ENCODE results near the gene THAP5.

The THAP5 gene

DNA sequence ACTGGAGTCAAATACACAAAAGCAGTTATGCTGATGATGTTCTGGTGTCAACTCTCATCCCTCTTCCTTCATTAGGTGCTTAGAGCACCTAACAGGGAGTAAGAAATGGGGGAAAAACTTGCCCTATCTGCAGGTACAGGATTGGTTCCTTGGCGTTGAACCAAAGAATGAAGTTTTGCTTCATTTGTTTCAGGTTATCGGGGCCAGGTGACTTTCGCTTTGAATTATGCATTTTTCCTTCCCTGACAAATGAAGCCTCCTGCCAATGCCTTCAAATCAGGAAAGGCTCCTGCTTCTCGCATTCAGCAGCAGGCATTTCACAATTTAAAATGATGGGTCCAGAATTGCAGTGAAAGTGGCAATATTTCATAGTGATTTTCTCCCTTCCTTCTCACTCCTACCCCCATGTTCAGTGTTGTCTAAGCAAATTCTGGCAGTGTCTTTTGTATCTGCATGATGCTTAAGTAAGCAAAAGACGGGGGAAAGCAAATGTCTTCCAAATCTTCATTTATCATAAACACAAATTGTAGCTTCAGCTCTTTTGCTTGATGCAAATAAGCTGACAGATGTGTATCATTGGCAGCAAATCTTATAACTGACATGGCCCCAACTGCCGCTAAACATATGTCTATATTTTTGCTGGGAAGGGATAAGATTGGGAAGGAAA lies 29.5 kb upstream of the THAP5 start:
- no peak for TF ChIP-seq JUND (IDR thresholded peaks at IDR 0.05; ENCODE audit: low read depth)
- in situ Hi-C loops (cut with HindIII; ENCODE audit: low pct_unique_long_range_greater_than_20kb, low sequenced_read_pairs), result no loop called here
- no peak for DNase-seq (ENCODE audit: low read depth in 1 of 2, low spot score in 1 of 2)

DNA sequence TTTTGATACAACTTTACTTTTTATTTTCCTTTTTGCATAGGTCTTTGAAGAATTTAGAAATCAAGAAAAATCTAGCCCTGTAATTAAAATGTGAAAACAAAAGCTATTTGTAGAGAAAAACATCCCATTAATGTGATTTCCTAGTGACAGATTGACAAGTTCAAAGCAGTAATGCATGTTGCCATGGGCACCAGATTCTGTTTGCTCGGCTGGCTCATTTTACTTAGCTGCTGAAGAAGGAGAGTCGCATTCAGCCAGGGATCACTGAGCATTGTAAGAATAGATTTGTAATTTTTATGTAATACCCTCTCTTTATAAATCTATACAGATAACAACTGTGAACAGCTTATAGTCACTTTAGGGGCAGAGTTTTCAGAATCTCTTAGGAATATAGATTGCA lies 28.6 kb upstream of the THAP5 start:
- DNase-seq (ENCODE audit: low read depth in 1 of 2, low spot score in 1 of 2), result no peak
- TF ChIP-seq JUND (IDR thresholded peaks at IDR 0.05; ENCODE audit: low read depth), result no peak
- in situ Hi-C loops (cut with HindIII; ENCODE audit: low pct_unique_long_range_greater_than_20kb, low sequenced_read_pairs), result no loop called here

DNA sequence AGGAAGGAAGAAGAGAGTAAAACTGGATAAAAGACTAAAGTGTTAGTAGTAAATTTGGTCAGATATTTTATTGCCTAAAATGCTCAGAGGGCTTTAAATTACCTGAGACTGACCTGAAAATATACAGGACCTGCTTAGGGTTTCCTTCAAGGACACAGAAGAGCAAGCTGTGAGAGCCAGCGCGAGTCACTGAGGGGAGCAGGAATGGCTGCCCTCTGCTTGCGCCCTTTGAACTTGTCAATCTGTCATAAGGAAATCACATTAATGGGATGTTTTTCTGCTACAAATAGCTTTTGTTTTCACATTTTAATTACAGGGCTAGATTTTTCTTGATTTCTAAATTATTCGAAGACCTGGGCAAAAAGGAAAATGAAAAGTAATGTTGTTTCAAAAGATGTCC lies 27.1 kb upstream of the THAP5 start:
- in situ Hi-C loops (cut with HindIII; ENCODE audit: low pct_unique_long_range_greater_than_20kb, low sequenced_read_pairs), result no loop called here
- DNase-seq (ENCODE audit: low read depth in 1 of 2, low spot score in 1 of 2), result no peak
- TF ChIP-seq JUND (IDR thresholded peaks at IDR 0.05; ENCODE audit: low read depth), result no peak

DNA sequence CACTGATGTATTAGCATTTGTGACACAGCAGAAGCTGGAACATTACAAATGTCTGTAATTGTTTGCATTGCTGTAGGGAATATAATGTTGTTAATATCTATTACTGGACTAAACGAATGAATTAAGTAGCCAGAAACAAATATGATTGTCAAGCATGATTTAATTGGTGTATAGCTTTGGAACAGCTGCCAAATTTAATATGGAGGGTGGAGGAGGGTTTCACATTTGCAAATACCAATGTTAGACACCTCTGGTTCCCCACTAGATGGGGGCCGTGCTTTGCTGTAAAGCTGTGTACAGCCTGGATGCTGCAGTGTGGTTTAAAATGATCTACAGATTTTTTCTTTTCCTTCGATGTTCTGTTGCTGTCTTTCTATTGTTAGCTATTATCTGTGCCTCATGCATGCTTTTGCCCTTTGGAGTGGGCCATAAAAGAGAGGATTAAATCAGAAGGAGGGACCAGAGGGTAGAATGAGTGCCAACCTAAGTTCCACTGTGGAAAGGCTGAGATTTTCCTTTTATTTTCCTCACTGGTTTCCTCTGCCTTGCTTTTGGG lies 23.2 kb upstream of the THAP5 start:
- in situ Hi-C loops (cut with HindIII; ENCODE audit: low pct_unique_long_range_greater_than_20kb, low sequenced_read_pairs), result no loop called here
- peak; percentile 20 to 77 for DNase-seq (ENCODE audit: low read depth in 1 of 2, low spot score in 1 of 2)
- no peak for TF ChIP-seq JUND (IDR thresholded peaks at IDR 0.05; ENCODE audit: low read depth)

DNA sequence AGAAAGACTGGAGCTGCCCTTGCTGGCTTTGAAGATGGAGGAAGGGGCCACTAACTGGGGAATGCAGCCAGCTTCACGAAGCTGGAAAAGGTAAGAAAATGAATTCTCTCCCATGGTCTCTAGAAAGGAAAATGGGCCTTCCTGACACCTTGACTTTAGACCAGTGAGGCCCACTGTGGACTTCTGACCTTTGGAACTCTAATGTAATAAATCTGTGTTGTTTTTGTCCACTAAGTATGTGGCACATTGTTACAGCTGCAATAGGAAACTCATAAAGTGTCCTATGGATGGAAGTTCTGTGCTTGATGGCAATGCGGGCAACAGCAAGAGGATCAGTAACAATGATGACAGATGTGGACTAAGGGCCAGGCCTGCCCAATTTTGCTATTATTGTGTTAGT lies 21.1 kb upstream of the THAP5 start:
- DNase-seq (ENCODE audit: low read depth in 1 of 2, low spot score in 1 of 2), result no peak
- no peak for TF ChIP-seq JUND (IDR thresholded peaks at IDR 0.05; ENCODE audit: low read depth)
- in situ Hi-C loops (cut with HindIII; ENCODE audit: low pct_unique_long_range_greater_than_20kb, low sequenced_read_pairs), result no loop called here

DNA sequence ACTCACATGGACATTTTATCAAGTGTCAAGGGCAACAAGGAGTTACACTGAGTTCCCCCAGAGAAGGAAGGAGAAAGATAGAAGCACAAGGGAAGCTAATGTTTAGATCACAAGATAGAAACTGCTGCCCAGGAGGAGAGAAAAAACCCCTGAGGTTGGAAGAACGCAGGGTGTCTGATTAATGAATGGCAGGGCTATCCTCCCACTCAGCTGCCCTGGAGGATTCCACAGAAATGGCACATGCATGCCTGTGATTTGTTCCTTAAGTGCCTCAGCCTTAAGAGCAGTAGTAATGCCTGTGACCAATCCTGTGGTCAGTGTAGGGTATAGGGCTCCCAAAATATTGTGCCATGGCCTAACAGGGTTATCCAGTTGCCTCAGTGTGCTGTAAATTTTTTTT lies 20.4 kb upstream of the THAP5 start:
- in situ Hi-C loops (cut with HindIII; ENCODE audit: low pct_unique_long_range_greater_than_20kb, low sequenced_read_pairs), result no loop called here
- no peak for TF ChIP-seq JUND (IDR thresholded peaks at IDR 0.05; ENCODE audit: low read depth)
- DNase-seq (ENCODE audit: low read depth in 1 of 2, low spot score in 1 of 2), result no peak

DNA sequence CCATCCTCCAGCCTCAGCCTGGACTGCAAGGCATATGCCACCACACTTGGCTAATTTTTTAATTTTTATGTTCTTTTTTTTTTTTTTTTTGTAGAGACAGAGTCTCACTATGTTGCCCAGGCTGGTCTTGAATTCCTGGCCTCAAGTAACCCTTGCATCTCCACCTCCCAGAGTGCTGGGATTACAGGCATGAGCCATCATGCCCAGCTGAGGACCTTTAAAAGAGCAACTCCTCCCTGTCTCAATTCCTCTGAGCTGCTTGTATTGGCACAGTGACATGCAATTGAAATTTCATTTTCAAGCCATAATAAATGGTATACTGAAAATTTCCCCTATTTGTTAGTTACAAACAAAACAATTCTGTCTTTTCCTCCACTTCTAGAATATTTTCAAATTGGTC lies 19.7 kb upstream of the THAP5 start:
- TF ChIP-seq JUND (IDR thresholded peaks at IDR 0.05; ENCODE audit: low read depth), result no peak
- DNase-seq (ENCODE audit: low read depth in 1 of 2, low spot score in 1 of 2), result no peak
- in situ Hi-C loops (cut with HindIII; ENCODE audit: low pct_unique_long_range_greater_than_20kb, low sequenced_read_pairs), result no loop called here

DNA sequence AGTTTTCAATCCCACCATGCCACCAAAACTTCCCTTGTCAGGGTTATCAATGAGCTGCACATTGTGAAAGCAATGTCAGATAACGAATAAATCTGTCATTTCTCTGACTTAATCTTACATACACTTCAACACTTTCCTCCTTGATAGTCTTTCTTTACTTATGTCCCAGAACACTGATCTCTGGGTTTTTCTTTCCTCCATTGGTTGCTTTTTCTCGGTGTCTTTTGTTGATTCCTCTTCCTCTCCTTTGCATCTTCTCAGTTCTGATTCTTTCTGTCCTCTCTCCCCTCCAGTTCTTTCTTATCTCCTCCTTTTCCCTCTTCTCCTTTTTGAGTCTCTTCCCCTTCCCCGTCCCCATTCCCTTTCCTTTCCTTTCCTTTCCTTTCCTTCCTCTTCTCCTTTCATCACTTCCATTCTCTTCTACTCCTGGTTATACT lies 16.8 kb upstream of the THAP5 start:
- in situ Hi-C loops (cut with HindIII; ENCODE audit: low pct_unique_long_range_greater_than_20kb, low sequenced_read_pairs), result no loop called here

DNA sequence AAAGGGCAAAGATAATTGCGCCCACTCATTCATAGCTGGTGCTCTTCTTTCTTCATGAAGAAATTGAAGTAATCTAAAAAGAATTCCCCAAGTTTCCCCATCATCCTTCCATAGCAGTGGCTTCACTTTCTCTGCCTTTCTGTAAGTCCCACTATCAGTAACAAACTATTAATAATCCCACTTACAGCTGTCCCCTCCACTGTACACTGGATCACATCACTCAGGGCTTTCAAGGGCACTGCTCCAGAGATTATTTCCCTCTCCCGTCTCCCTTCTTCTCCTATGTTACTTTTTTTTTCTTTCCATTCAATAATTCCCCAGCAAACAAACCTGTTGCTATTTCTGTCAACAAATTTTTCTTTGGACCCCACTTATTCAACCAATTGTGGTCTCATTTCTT lies 16.3 kb upstream of the THAP5 start:
- DNase-seq (ENCODE audit: low read depth in 1 of 2, low spot score in 1 of 2), result no peak
- in situ Hi-C loops (cut with HindIII; ENCODE audit: low pct_unique_long_range_greater_than_20kb, low sequenced_read_pairs), result no loop called here
- TF ChIP-seq JUND (IDR thresholded peaks at IDR 0.05; ENCODE audit: low read depth), result no peak

More for the DNA sequence above, 16.8 kb upstream of the THAP5 start:
- no peak for DNase-seq (ENCODE audit: low read depth in 1 of 2, low spot score in 1 of 2)
- TF ChIP-seq JUND (IDR thresholded peaks at IDR 0.05; ENCODE audit: low read depth), result no peak

DNA sequence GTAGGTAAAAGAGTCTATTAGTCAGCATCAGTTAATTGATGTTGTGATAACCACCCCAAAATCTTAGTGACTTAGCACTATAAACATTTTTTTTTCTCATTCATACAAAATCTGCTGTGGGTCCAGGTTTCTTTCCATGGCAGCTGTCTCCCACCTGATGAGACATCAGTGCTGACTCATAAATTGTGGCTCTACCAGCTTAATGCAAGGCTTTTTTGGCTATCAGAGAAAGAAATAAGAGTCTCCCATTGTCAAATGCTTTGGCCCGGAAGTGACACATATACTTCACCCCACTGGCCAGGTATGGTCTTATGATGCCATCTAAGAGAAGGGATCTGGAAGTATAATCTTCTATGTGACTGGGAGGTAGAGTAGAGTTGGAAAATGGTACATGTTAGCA lies 14.7 kb upstream of the THAP5 start:
- TF ChIP-seq JUND (IDR thresholded peaks at IDR 0.05; ENCODE audit: low read depth), result no peak
- in situ Hi-C loops (cut with HindIII; ENCODE audit: low pct_unique_long_range_greater_than_20kb, low sequenced_read_pairs), result no loop called here
- DNase-seq (ENCODE audit: low read depth in 1 of 2, low spot score in 1 of 2), result no peak

DNA sequence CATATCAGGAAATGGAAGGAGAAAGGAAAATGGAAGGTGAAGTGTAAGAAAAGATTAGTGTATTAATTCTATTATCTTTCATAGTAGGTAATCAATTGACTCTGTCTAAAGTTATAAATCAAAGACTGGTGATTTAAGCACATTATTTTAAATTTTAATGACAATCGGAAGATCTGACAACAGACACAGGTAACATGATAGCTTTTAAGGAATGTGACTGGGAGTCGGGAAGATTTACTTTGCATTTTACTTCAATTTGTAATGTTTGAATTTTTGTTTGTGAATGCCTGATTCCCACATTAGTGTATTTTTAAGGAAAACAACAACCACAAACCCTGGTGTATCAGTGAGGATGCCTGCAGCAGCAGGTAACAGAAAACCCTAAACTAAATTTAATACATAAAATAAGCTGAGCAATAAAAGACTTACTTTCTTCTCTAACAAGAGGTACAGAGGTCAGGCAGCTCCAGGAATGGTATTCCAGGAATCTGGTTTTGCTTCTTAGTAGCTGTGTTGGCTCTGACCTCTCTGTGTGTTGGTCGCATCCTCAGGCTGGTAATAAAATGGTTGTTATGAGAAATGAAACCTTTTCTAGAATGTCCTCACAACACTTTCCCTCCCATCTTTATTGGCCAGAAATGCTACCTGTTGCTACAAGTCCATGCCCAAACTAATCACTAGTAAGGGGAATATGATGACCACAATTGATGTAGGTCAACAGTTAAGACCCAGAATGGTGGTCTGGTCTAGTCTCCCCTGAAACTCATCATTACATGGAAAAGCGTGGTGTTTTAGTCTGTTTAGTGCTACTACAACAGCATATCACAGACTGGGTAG lies 12.4 kb upstream of the THAP5 start:
- in situ Hi-C loops (cut with HindIII; ENCODE audit: low pct_unique_long_range_greater_than_20kb, low sequenced_read_pairs), result no loop called here
- peak in 1 of 2 experiments; percentile 80 for DNase-seq (ENCODE audit: low read depth in 1 of 2, low spot score in 1 of 2)
- TF ChIP-seq JUND (IDR thresholded peaks at IDR 0.05; ENCODE audit: low read depth), result no peak

DNA sequence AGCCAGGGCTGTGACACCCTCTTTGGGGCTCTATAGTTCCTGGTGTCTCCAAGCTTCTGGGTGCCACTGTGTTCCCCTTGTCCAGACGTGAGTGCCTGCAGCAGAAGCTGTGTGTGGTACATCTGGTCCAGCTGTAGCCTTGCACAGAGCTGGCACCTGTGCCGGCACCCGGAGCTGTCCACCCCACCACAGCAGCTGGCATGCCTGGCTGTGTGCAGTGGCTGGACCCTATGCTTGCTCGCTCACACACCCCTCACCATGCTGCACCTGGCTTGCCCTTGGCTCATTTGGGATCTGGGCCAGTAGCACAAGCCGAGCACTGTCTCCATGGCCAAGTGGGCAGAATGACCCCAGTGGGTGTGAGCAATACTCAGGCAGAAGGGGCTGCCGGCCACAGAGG lies 10.8 kb upstream of the THAP5 start:
- no peak for DNase-seq (ENCODE audit: low read depth in 1 of 2, low spot score in 1 of 2)
- in situ Hi-C loops (cut with HindIII; ENCODE audit: low pct_unique_long_range_greater_than_20kb, low sequenced_read_pairs), result no loop called here
- no peak for TF ChIP-seq JUND (IDR thresholded peaks at IDR 0.05; ENCODE audit: low read depth)

DNA sequence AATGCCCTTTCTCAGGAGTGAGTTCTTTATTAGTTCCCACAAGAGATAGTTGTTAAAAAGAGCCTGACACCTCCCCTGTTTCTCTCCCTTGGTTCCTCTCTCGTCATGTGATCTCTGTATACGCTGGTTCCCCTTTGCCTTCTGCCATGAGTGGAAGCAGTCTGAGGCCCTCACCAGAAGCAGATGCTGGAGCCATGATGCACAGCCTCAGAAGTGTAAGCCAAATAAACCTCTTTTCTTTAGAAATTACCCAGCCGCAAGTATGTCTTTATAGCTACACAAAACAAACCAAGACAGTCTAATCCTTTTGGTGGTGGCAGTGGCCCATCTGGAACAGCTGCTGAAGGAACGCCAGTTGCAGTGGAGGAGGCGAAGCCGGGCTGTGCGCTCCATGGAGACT lies 9.4 kb upstream of the THAP5 start:
- no peak for TF ChIP-seq JUND (IDR thresholded peaks at IDR 0.05; ENCODE audit: low read depth)
- in situ Hi-C loops (cut with HindIII; ENCODE audit: low pct_unique_long_range_greater_than_20kb, low sequenced_read_pairs), result no loop called here
- DNase-seq (ENCODE audit: low read depth in 1 of 2, low spot score in 1 of 2), result no peak

All from T47D (cell line).